IMR-90 (cell line): ENCODE data around the gene SLC40A1.

Experiments
- CEBPB ChIP-seq: IDR thresholded peaks from 2 replicates; pipeline ENCODE4 v1.6.1; 2012; ENCODE audit warnings: low read depth, low read length, improper control_type of control experiment
- MAZ ChIP-seq: IDR thresholded peaks from 2 replicates; pipeline ENCODE4 v1.6.1; 2012; ENCODE audit warnings: low read depth, mild to moderate bottlenecking, low read length, improper control_type of control experiment, moderate library complexity, borderline replicate concordance
- MXI1 ChIP-seq: IDR thresholded peaks from 2 replicates; pipeline ENCODE4 v1.6.1; 2012; ENCODE audit warnings: low read depth, mild to moderate bottlenecking, low read length, moderate library complexity, borderline replicate concordance
- POLR2A ChIP-seq: IDR thresholded peaks from 2 replicates; pipeline ENCODE4 v1.6.1; 2012; ENCODE audit warnings: mild to moderate bottlenecking, low read depth, low read length
- RAD21 ChIP-seq: IDR thresholded peaks from 2 replicates; pipeline ENCODE4 v1.6.1; 2012; ENCODE audit warnings: low read length, improper control_type of control experiment
- RCOR1 ChIP-seq: IDR thresholded peaks from 2 replicates; pipeline ENCODE4 v1.6.1; 2012; ENCODE audit warnings: mild to moderate bottlenecking, low read length, improper control_type of control experiment; ENCODE audit not compliant: insufficient replicate concordance
- RFX5 ChIP-seq: IDR thresholded peaks from 2 replicates; pipeline ENCODE4 v1.8.0; 2012; ENCODE audit warnings: low read depth, mild to moderate bottlenecking, low read length, moderate library complexity
- TF ChIP-seq, protein P1 (sequence below): conservative IDR thresholded peaks from 2 replicates; pipeline ENCODE4 v1.5.1; 2012; ENCODE audit warnings: mild to moderate bottlenecking, low read depth, low read length, improper control_type of control experiment
- TF ChIP-seq, protein P2 (sequence below): fragments of 150-350 bp; IDR thresholded peaks from 2 replicates; pipeline ENCODE4 v1.6.1; 2017; ENCODE audit warnings: mild to moderate bottlenecking, antibody characterized with exemption, low read length, low read depth

GRCh38 chr2:189536830-189537229, 43.8 kb downstream of the SLC40A1 start:
- TF ChIP-seq CEBPB: no peak
- TF ChIP-seq, protein P1, sequence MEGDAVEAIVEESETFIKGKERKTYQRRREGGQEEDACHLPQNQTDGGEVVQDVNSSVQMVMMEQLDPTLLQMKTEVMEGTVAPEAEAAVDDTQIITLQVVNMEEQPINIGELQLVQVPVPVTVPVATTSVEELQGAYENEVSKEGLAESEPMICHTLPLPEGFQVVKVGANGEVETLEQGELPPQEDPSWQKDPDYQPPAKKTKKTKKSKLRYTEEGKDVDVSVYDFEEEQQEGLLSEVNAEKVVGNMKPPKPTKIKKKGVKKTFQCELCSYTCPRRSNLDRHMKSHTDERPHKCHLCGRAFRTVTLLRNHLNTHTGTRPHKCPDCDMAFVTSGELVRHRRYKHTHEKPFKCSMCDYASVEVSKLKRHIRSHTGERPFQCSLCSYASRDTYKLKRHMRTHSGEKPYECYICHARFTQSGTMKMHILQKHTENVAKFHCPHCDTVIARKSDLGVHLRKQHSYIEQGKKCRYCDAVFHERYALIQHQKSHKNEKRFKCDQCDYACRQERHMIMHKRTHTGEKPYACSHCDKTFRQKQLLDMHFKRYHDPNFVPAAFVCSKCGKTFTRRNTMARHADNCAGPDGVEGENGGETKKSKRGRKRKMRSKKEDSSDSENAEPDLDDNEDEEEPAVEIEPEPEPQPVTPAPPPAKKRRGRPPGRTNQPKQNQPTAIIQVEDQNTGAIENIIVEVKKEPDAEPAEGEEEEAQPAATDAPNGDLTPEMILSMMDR: no peak
- no peak for TF ChIP-seq MXI1
- TF ChIP-seq RFX5: no peak
- TF ChIP-seq MAZ: no peak
- TF ChIP-seq RAD21: no peak
- TF ChIP-seq POLR2A: no peak
- TF ChIP-seq, protein P2, sequence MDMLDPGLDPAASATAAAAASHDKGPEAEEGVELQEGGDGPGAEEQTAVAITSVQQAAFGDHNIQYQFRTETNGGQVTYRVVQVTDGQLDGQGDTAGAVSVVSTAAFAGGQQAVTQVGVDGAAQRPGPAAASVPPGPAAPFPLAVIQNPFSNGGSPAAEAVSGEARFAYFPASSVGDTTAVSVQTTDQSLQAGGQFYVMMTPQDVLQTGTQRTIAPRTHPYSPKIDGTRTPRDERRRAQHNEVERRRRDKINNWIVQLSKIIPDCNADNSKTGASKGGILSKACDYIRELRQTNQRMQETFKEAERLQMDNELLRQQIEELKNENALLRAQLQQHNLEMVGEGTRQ: no peak
- no peak for TF ChIP-seq RCOR1
